ENCODE data around the gene PCSK2. TPM values are rescaled to one million over a fixed set of nuclear protein-coding genes. Genes with fewer than 3 reads are reported as not detected.

PCSK2 gene
- total RNA-seq, 2 experiments from 2014 or later = not detected

DNA sequence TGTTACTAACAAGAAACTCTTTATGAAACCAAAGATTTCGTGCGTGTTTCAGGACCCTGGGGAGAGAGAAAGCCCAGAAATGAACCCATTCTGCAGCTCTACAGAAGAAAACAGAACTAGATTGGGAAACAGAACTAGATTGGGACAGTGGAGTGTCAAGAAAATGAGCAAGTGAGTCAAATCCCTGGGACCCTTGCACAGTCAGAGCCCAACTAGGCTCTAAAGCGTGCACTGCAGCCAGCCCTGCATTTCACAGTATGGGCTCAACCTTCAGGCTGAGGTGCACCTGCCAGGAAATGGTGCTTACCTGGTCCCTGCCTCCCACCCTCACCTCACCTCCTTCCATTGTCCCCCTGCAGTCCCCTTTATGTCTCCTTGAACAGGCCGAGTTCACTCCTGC, 264.6 kb downstream of the PCSK2 start:
- intact Hi-C loops (cut with micrococcal nuclease; ENCODE audit: unreplicated experiment) = no loop called here
- Histone ChIP-seq H4K20me1 (ENCODE audit: insufficient read depth, low read length) (no peaks in the 10 kb centered on the region), H3K4me2 (ENCODE audit: low read length) (no peak overlapping the region), H3K9me2 (ENCODE audit: insufficient read depth, low read length) (no peaks in the 10 kb centered on the region), H3K4me3 (ENCODE audit: low read depth, low read length, poor library complexity, severe bottlenecking) (no peak overlapping the region), H3K79me2 (ENCODE audit: insufficient read depth, low read depth, low read length) (no peaks in the 10 kb centered on the region), H3K4me1 (ENCODE audit: insufficient read depth, low read length, poor library complexity, severe bottlenecking) (no peaks in the 10 kb centered on the region), H2AFZ (ENCODE audit: low read length) (no peak overlapping the region), H3K27ac (ENCODE audit: low read depth, low read length, poor library complexity, severe bottlenecking) (no peak overlapping the region), H3K9me3 (ENCODE audit: low read length) (no peaks in the 10 kb centered on the region), H3K36me3 (ENCODE audit: insufficient read depth, low read length) (no peaks in the 10 kb centered on the region)
- POLR2A ChIA-PET = no interaction called here
- CTCF ChIA-PET (ENCODE audit: unreplicated experiment) = no interaction called here
- BruUV-seq (replicated peaks) = no TSS peak
- no peak for DNase-seq (ENCODE audit: low spot score)
- TF ChIP-seq, protein P1, sequence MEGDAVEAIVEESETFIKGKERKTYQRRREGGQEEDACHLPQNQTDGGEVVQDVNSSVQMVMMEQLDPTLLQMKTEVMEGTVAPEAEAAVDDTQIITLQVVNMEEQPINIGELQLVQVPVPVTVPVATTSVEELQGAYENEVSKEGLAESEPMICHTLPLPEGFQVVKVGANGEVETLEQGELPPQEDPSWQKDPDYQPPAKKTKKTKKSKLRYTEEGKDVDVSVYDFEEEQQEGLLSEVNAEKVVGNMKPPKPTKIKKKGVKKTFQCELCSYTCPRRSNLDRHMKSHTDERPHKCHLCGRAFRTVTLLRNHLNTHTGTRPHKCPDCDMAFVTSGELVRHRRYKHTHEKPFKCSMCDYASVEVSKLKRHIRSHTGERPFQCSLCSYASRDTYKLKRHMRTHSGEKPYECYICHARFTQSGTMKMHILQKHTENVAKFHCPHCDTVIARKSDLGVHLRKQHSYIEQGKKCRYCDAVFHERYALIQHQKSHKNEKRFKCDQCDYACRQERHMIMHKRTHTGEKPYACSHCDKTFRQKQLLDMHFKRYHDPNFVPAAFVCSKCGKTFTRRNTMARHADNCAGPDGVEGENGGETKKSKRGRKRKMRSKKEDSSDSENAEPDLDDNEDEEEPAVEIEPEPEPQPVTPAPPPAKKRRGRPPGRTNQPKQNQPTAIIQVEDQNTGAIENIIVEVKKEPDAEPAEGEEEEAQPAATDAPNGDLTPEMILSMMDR (conservative IDR thresholded peaks at IDR 0.05; ENCODE audit: low read length) = no peak
- TF ChIP-seq EZH2phosphoT487 (IDR thresholded peaks at IDR 0.05; ENCODE audit: borderline replicate concordance, low read depth, low read length) = no peak

DNA sequence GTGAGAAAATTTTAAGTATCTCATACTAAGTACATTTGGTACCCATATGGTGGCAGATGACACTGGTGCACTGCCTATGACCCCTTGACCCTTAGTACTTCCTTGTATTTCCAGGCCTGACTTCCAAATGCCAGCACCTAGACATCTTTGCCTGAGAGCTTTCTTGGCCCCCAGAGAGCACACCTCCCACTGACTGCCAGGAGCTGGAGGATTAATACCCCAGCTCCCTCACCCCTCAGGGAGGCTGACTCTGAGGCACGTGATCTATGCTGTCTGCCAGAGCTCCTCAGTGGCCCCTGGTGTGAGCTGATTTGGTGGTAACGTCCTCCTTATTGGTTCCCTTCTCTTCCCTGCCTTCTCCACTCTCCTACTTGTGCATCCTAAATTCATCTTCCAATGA, 266.3 kb downstream of the PCSK2 start:
- no TSS peak for BruUV-seq (replicated peaks)
- H3K9me3 ChIP-seq (ENCODE audit: low read length) = no peaks in the 10 kb centered on the region
- intact Hi-C loops (cut with micrococcal nuclease; ENCODE audit: unreplicated experiment) = no loop called here
- H3K4me2 ChIP-seq (ENCODE audit: low read length) = no peak overlapping the region
- TF ChIP-seq, protein P1 (conservative IDR thresholded peaks at IDR 0.05; ENCODE audit: low read length) = no peak
- no peak for TF ChIP-seq EZH2phosphoT487 (IDR thresholded peaks at IDR 0.05; ENCODE audit: borderline replicate concordance, low read depth, low read length)
- H3K4me1 ChIP-seq (ENCODE audit: insufficient read depth, low read length, poor library complexity, severe bottlenecking) = no peaks in the 10 kb centered on the region
- CTCF ChIA-PET (ENCODE audit: unreplicated experiment) = no interaction called here
- no peaks in the 10 kb centered on the region for H3K36me3 ChIP-seq (ENCODE audit: insufficient read depth, low read length)
- H3K9me2 ChIP-seq (ENCODE audit: insufficient read depth, low read length) = no peaks in the 10 kb centered on the region
- H4K20me1 ChIP-seq (ENCODE audit: insufficient read depth, low read length) = no peaks in the 10 kb centered on the region
- H3K4me3 ChIP-seq (ENCODE audit: low read depth, low read length, poor library complexity, severe bottlenecking) = no peak overlapping the region
- H3K79me2 ChIP-seq (ENCODE audit: insufficient read depth, low read depth, low read length) = no peaks in the 10 kb centered on the region
- DNase-seq (ENCODE audit: low spot score) = no peak
- POLR2A ChIA-PET = interaction anchor here (0.6 kb wide), 1 partner anchor 561 kb away, joined by 3 read pairs; no protein-coding TSS in a partner anchor
- H3K27ac ChIP-seq (ENCODE audit: low read depth, low read length, poor library complexity, severe bottlenecking) = no peak overlapping the region
- no peak overlapping the region for H2AFZ ChIP-seq (ENCODE audit: low read length)

DNA sequence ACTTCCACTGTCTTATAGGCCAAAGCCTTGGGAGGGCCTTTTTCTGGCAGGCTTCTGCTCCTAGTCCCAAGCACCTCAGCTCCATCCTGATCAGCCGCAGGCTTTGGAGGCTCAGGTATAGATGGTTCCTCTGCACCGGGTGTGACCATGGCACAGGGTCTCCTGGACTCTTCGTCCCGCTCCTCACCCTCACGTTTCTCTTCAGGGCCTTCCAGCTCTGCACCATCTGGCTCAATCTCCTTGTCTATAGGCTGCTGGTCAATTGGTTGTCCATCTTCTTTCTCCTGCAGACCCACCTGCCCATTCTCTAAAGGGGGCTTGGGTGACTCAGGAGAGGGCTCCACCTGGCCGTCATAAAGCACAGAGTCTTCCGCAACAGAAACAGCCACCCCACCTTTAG, 267.4 kb downstream of the PCSK2 start:
- no TSS peak for BruUV-seq (replicated peaks)
- Histone ChIP-seq H3K4me1 (ENCODE audit: insufficient read depth, low read length, poor library complexity, severe bottlenecking) (no peaks in the 10 kb centered on the region), H4K20me1 (ENCODE audit: insufficient read depth, low read length) (no peaks in the 10 kb centered on the region), H3K79me2 (ENCODE audit: insufficient read depth, low read depth, low read length) (no peaks in the 10 kb centered on the region), H2AFZ (ENCODE audit: low read length) (no peak overlapping the region), H3K4me3 (ENCODE audit: low read depth, low read length, poor library complexity, severe bottlenecking) (no peak overlapping the region), H3K9me3 (ENCODE audit: low read length) (no peaks in the 10 kb centered on the region), H3K4me2 (ENCODE audit: low read length) (no peak overlapping the region), H3K27ac (ENCODE audit: low read depth, low read length, poor library complexity, severe bottlenecking) (no peak overlapping the region), H3K36me3 (ENCODE audit: insufficient read depth, low read length) (no peaks in the 10 kb centered on the region), H3K9me2 (ENCODE audit: insufficient read depth, low read length) (no peaks in the 10 kb centered on the region)
- CTCF ChIA-PET (ENCODE audit: unreplicated experiment) = no interaction called here
- POLR2A ChIA-PET = no interaction called here
- intact Hi-C loops (cut with micrococcal nuclease; ENCODE audit: unreplicated experiment) = no loop called here
- DNase-seq (ENCODE audit: low spot score) = no peak
- no peak for TF ChIP-seq EZH2phosphoT487 (IDR thresholded peaks at IDR 0.05; ENCODE audit: borderline replicate concordance, low read depth, low read length)
- TF ChIP-seq, protein P1 (conservative IDR thresholded peaks at IDR 0.05; ENCODE audit: low read length) = no peak
